OCI-LY3 (cell line): Measurements from ENCODE around the gene BZW1.
A peak's percentile ranks its signal among the peaks of the same experiment; 100 is the strongest.

Experiments
- H2AFZ ChIP-seq: fragments of 200-600, 300-600 bp; shearing (Covaris generic); 2 replicates; pipeline ENCODE4 v1.6.0; 2014; ENCODE audit warnings: antibody characterized with exemption, low read depth, low read length
- H3K27ac ChIP-seq: fragments of 200-600, 300-600 bp; sonication (generic); 2 replicates; pipeline ENCODE4 v1.5.1; 2014; ENCODE audit warnings: mild to moderate bottlenecking, low read length, moderate library complexity, mixed read lengths
- H3K27me3 ChIP-seq: fragments of 200-600, 300-600 bp; sonication (generic); 2 replicates; pipeline ENCODE4 v1.6.1; 2014; ENCODE audit warnings: low read depth, low read length, mixed read lengths
- H3K36me3 ChIP-seq: fragments of 200-600, 300-600 bp; sonication (generic); replicated peaks from 2 replicates; pipeline ENCODE3; 2014; ENCODE audit warnings: low read depth, low read length, mixed read lengths
- H3K4me1 ChIP-seq: fragments of 300-600, 200-600 bp; sonication (generic); 2 replicates; pipeline ENCODE4 v1.6.1; 2014; ENCODE audit warnings: low read length, mixed read lengths
- H3K4me2 ChIP-seq: fragments of 200-600, 300-600 bp; sonication (generic); 2 replicates; pipeline ENCODE4 v1.6.1; 2014; ENCODE audit warnings: low read length, mixed read lengths
- H3K4me3 ChIP-seq: fragments of 300-600, 200-600 bp; sonication (generic); 2 replicates; pipeline ENCODE4 v1.5.1; 2014; ENCODE audit warnings: antibody characterized with exemption, mild to moderate bottlenecking, low read length, moderate library complexity
- H3K79me2 ChIP-seq: fragments of 300-600, 200-600 bp; shearing (Covaris generic); 2 replicates; pipeline ENCODE4 v1.6.1; 2014; ENCODE audit warnings: mild to moderate bottlenecking, low read length, mixed read lengths
- H3K9ac ChIP-seq: fragments of 300-600, 200-600 bp; shearing (Covaris generic); 2 replicates; pipeline ENCODE4 v1.6.0; 2014; ENCODE audit warnings: mild to moderate bottlenecking, low read length, moderate library complexity
- H3K9me3 ChIP-seq: fragments of 200-600, 300-600 bp; shearing (Covaris generic); 2 replicates; pipeline ENCODE4 v1.6.1; 2014; ENCODE audit warnings: low read length, mixed read lengths; ENCODE audit not compliant: insufficient read depth
- H4K20me1 ChIP-seq: fragments of 200-600, 300-600 bp; sonication (generic); 2 replicates; pipeline ENCODE4 v1.6.1; 2016; ENCODE audit warnings: low read length, mixed read lengths; ENCODE audit not compliant: insufficient read depth
- CTCF ChIP-seq: fragments of 200-600, 300-600 bp; sonication (generic); IDR thresholded peaks from 2 replicates; pipeline ENCODE4 v1.5.1; 2014; ENCODE audit warnings: antibody characterized with exemption, low read length, low read depth
- EZH2phosphoT487 ChIP-seq: fragments of 200-600 bp; shearing (Covaris generic); IDR thresholded peaks from 2 replicates; pipeline ENCODE4 v1.6.1; 2018; ENCODE audit warnings: antibody characterized with exemption, mixed run types, low read depth

BZW1 gene

GRCh38 chr2:200795028-200795440, 16.7 kb upstream of the BZW1 start:
- no peak overlapping the region for H3K4me3 ChIP-seq
- no peaks in the 10 kb centered on the region for H3K9me3 ChIP-seq
- H3K4me1 ChIP-seq: no peaks in the 10 kb centered on the region
- H3K27ac ChIP-seq: no peak overlapping the region
- no peaks in the 10 kb centered on the region for H3K79me2 ChIP-seq
- no peaks in the 10 kb centered on the region for H4K20me1 ChIP-seq
- no peak overlapping the region for H3K9ac ChIP-seq
- no peak overlapping the region for H3K4me2 ChIP-seq
- H2AFZ ChIP-seq: no peak overlapping the region
- no peaks in the 10 kb centered on the region for H3K36me3 ChIP-seq
- 0 out of 2 replicates have a peak, but pooled peaks cover 2% of the 10 kb centered on the region for H3K27me3 ChIP-seq
- no peak for TF ChIP-seq EZH2phosphoT487
- no peak for TF ChIP-seq CTCF

- Histone ChIP-seq H2AFZ (peak overlapping the region; percentile 25; the same call in 1 of the 2 replicates), H3K27ac (no peak overlapping the region)
These were observed 15.1 kb upstream of the BZW1 start for GRCh38 chr2:200796561-200796960.

GRCh38 chr2:200797242-200797770, 14.4 kb upstream of the BZW1 start:
- no peaks in the 10 kb centered on the region for H3K79me2 ChIP-seq
- no peaks in the 10 kb centered on the region for H4K20me1 ChIP-seq
- H3K27ac ChIP-seq: no peak overlapping the region
- H2AFZ ChIP-seq: no peak overlapping the region
- no peak for TF ChIP-seq CTCF
- TF ChIP-seq EZH2phosphoT487: no peak
- no peaks in the 10 kb centered on the region for H3K36me3 ChIP-seq
- no peak overlapping the region for H3K4me2 ChIP-seq
- no peak overlapping the region for H3K9ac ChIP-seq
- H3K9me3 ChIP-seq: no peaks in the 10 kb centered on the region
- H3K4me1 ChIP-seq: no peaks in the 10 kb centered on the region
- no peaks in the 10 kb centered on the region for H3K27me3 ChIP-seq
- H3K4me3 ChIP-seq: no peak overlapping the region

More at GRCh38 chr2:200796561-200796960, 15.1 kb upstream of the BZW1 start:
- no peaks in the 10 kb centered on the region for H3K79me2 ChIP-seq
- H3K4me1 ChIP-seq: no peaks in the 10 kb centered on the region
- no peaks in the 10 kb centered on the region for H3K27me3 ChIP-seq
- TF ChIP-seq CTCF (no peak), EZH2phosphoT487 (no peak)
- no peak overlapping the region for H3K9ac ChIP-seq
- no peaks in the 10 kb centered on the region for H3K9me3 ChIP-seq
- no peak overlapping the region for H3K4me2 ChIP-seq
- no peaks in the 10 kb centered on the region for H3K36me3 ChIP-seq
- no peak overlapping the region for H3K4me3 ChIP-seq
- no peaks in the 10 kb centered on the region for H4K20me1 ChIP-seq

GRCh38 chr2:200798514-200798913, 13.2 kb upstream of the BZW1 start:
- Histone ChIP-seq H3K4me3 (no peak overlapping the region), H4K20me1 (no peaks in the 10 kb centered on the region), H3K4me2 (no peak overlapping the region), H3K79me2 (no peaks in the 10 kb centered on the region), H3K27me3 (no peaks in the 10 kb centered on the region), H3K9ac (no peak overlapping the region), H3K9me3 (no peaks in the 10 kb centered on the region), H2AFZ (no peak overlapping the region), H3K4me1 (no peaks in the 10 kb centered on the region), H3K36me3 (no peaks in the 10 kb centered on the region), H3K27ac (no peak overlapping the region)
- no peak for TF ChIP-seq CTCF
- TF ChIP-seq EZH2phosphoT487: no peak
